KMS-11 (cell line): ENCODE measurements around the gene SCGB1A1.

ENCODE experiments used
- H2AFZ ChIP-seq: fragments of 200-600 bp; sonication (generic); 2 replicates; pipeline ENCODE4 v1.6.1; 2016; ENCODE audit warnings: antibody characterized with exemption, mixed run types, low read depth
- H3K27ac ChIP-seq: fragments of 200-600 bp; sonication (generic); 2 replicates; pipeline ENCODE4 v1.6.1; 2016; ENCODE audit warnings: mild to moderate bottlenecking, mixed run types
- H3K27me3 ChIP-seq: fragments of 200-600 bp; sonication (generic); 2 replicates; pipeline ENCODE4 v1.6.1; 2017; ENCODE audit warnings: mild to moderate bottlenecking, low read depth, mixed run types, moderate library complexity; ENCODE audit not compliant: insufficient read depth
- H3K36me3 ChIP-seq: fragments of 200-600 bp; sonication (generic); 2 replicates; pipeline ENCODE4 v1.6.1; 2017; ENCODE audit warnings: mild to moderate bottlenecking, mixed run types; ENCODE audit not compliant: insufficient read depth
- H3K4me1 ChIP-seq: fragments of 200-600 bp; sonication (generic); 2 replicates; pipeline ENCODE4 v1.6.1; 2016; ENCODE audit warnings: mild to moderate bottlenecking, low read depth, mixed run types; ENCODE audit not compliant: poor library complexity, severe bottlenecking
- H3K4me2 ChIP-seq: fragments of 200-600 bp; sonication (generic); 2 replicates; pipeline ENCODE4 v1.7.0; 2016; ENCODE audit warnings: mild to moderate bottlenecking, mixed run types
- H3K4me3 ChIP-seq: fragments of 200-600 bp; sonication (generic); IDR thresholded peaks from 2 replicates; pipeline ENCODE4 v1.6.1; 2017; ENCODE audit warnings: low read depth, low read length, mixed read lengths; ENCODE audit not compliant: insufficient read depth
- H3K79me2 ChIP-seq: fragments of 200-600 bp; sonication (generic); 2 replicates; pipeline ENCODE4 v1.6.1; 2016; ENCODE audit warnings: low read depth, mixed run types; ENCODE audit not compliant: insufficient read depth
- H3K9ac ChIP-seq: fragments of 200-600 bp; sonication (generic); 2 replicates; pipeline ENCODE4 v1.6.1; 2016; ENCODE audit warnings: mild to moderate bottlenecking, mixed run types
- H4K20me1 ChIP-seq: fragments of 200-600 bp; sonication (generic); 2 replicates; pipeline ENCODE4 v1.6.1; 2016; ENCODE audit warnings: mild to moderate bottlenecking, mixed run types; ENCODE audit not compliant: insufficient read depth
- TF ChIP-seq, protein P1 (sequence below): fragments of 200-600 bp; sonication (generic); conservative IDR thresholded peaks from 2 replicates; pipeline ENCODE4 v1.6.1; 2017; ENCODE audit warnings: low read depth, mild to moderate bottlenecking, antibody characterized with exemption, low read length, moderate library complexity, mixed read lengths

Gene SCGB1A1

DNA sequence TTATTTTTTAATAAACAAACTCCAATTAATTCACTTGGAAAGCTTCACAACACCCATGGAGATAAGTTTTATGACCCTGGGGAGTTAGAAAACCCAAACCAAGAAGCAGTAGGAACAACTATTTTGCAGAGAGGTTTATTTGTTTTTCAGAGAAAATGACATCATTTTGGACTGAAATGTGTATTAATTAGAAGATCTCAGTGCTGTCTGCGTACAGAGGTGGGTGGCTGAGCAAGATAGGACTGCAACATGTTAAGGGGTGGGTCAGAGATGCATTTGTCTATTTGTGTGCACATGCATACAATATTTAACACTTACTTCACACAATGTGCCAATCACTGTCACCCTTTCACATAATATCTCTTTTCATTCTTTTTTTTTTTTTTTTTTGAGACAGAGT, 1.1 kb downstream of the SCGB1A1 start:
- H3K4me2 ChIP-seq, result no peak overlapping the region
- TF ChIP-seq, protein P1, sequence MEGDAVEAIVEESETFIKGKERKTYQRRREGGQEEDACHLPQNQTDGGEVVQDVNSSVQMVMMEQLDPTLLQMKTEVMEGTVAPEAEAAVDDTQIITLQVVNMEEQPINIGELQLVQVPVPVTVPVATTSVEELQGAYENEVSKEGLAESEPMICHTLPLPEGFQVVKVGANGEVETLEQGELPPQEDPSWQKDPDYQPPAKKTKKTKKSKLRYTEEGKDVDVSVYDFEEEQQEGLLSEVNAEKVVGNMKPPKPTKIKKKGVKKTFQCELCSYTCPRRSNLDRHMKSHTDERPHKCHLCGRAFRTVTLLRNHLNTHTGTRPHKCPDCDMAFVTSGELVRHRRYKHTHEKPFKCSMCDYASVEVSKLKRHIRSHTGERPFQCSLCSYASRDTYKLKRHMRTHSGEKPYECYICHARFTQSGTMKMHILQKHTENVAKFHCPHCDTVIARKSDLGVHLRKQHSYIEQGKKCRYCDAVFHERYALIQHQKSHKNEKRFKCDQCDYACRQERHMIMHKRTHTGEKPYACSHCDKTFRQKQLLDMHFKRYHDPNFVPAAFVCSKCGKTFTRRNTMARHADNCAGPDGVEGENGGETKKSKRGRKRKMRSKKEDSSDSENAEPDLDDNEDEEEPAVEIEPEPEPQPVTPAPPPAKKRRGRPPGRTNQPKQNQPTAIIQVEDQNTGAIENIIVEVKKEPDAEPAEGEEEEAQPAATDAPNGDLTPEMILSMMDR, result no peak
- H4K20me1 ChIP-seq, result no peaks in the 10 kb centered on the region
- no peak overlapping the region for H2AFZ ChIP-seq
- H3K4me3 ChIP-seq, result no peak overlapping the region
- H3K27me3 ChIP-seq, result no peaks in the 10 kb centered on the region
- H3K9ac ChIP-seq, result no peak overlapping the region
- no peak overlapping the region for H3K27ac ChIP-seq
- no peaks in the 10 kb centered on the region for H3K36me3 ChIP-seq
- no peaks in the 10 kb centered on the region for H3K79me2 ChIP-seq
- H3K4me1 ChIP-seq, result peaks cover 2% of the 10 kb centered on the region

DNA sequence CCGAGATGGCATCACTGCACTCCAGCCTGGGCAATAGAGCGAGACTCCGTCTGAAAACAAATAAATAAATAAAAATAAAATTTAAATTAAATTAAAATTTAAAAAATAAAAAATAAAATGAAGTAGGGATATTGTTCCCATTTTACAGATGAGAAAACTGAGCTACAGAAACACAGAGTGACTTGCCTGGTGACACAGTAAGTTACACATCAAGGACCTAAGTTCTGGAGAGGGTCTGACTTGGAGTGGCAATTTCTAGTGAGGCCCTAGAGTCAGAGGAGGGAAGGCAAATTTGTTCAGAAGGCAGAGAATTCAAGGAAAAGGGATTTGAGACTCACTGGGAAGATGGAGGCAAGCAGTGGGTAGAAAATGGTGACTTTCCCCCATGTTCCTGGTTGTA, 2.0 kb downstream of the SCGB1A1 start:
- no peaks in the 10 kb centered on the region for H3K27me3 ChIP-seq
- no peaks in the 10 kb centered on the region for H4K20me1 ChIP-seq
- H3K4me1 ChIP-seq, result peaks cover 11% of the 10 kb centered on the region
- H3K79me2 ChIP-seq, result no peaks in the 10 kb centered on the region
- no peak overlapping the region for H3K4me3 ChIP-seq
- TF ChIP-seq, protein P1, result no peak
- no peak overlapping the region for H3K27ac ChIP-seq
- no peak overlapping the region for H2AFZ ChIP-seq
- H3K4me2 ChIP-seq, result no peak overlapping the region
- H3K36me3 ChIP-seq, result no peaks in the 10 kb centered on the region
- no peak overlapping the region for H3K9ac ChIP-seq

DNA sequence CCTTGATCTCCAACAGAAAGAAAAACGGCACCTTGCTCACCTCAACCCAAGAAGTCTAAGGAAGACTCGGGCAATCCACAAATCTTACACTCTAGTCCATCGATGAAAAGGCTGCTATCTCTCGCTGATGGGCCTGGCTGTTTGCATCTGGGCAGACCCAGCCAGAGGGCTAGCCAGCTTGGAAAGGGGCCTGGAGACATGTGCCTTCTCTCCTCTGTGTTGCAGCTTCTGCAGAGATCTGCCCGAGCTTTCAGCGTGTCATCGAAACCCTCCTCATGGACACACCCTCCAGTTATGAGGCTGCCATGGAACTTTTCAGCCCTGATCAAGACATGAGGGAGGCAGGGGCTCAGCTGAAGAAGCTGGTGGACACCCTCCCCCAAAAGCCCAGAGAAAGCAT, 3.2 kb downstream of the SCGB1A1 start:
- Histone ChIP-seq H3K4me2 (no peak overlapping the region), H3K27ac (no peak overlapping the region), H3K79me2 (no peaks in the 10 kb centered on the region), H3K27me3 (no peaks in the 10 kb centered on the region), H2AFZ (no peak overlapping the region), H4K20me1 (no peaks in the 10 kb centered on the region), H3K4me1 (peaks cover 22% of the 10 kb centered on the region), H3K4me3 (no peak overlapping the region), H3K36me3 (no peaks in the 10 kb centered on the region), H3K9ac (no peak overlapping the region)
- TF ChIP-seq, protein P1, result no peak

DNA sequence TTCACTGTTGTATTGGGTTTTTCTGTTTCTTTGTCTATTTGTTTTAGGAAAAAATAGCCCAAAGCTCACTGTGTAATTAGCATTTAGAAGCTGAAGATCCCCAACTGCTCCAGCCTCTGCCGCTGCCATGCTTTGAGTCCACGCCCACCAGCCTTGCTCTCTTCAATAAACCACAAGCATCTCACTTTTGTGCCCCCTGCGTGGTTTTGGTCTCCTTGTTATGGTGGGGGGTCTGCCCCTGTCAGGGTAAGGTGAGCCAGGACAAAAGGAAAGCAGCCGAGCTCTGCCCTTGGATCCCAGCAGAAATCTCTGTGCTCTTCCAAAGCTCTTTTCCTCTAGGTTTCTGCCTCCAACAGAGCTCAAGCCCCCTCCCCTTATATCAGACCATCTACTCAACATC, 4.2 kb downstream of the SCGB1A1 start:
- no peak overlapping the region for H3K4me2 ChIP-seq
- no peak overlapping the region for H3K9ac ChIP-seq
- TF ChIP-seq, protein P1, result no peak
- H3K79me2 ChIP-seq, result no peaks in the 10 kb centered on the region
- H3K4me3 ChIP-seq, result no peak overlapping the region
- H3K27me3 ChIP-seq, result no peaks in the 10 kb centered on the region
- H3K36me3 ChIP-seq, result no peaks in the 10 kb centered on the region
- no peaks in the 10 kb centered on the region for H4K20me1 ChIP-seq
- H3K27ac ChIP-seq, result no peak overlapping the region
- no peak overlapping the region for H2AFZ ChIP-seq
- peaks cover 33% of the 10 kb centered on the region for H3K4me1 ChIP-seq
